A549 (cell line): ENCODE measurements around the gene GNAS. TPM values are rescaled to one million over a fixed set of nuclear protein-coding genes. Genes with fewer than 3 reads are reported as not detected.

ENCODE experiments used
- ATAC-seq, 2 experiments: fragments of 200-7000 bp in 1 of 2; fragments of >200 bp in 1 of 2; cut with Nextera tagmentation in 1 of 2; cut with Tn5 transposase in 1 of 2; 3 replicates each; pipeline versions ENCODE4 v1.8.0 to v1.9.1; 2018 to 2020; ENCODE audit warnings: mild to moderate bottlenecking in 1 of 2, moderate library complexity in 1 of 2
- CTCF ChIA-PET: fragments of 300-600 bp; sonication (Branson Sonifier 250); formaldehyde crosslinking; extraction: SDS; loops from one replicate; lab custom pipeline; 2021; ENCODE audit warnings: antibody characterized with exemption, inconsistent platforms; lab: Yijun Ruan, JAX
- POLR2A ChIA-PET: fragments of 350-600 bp; formaldehyde crosslinking; extraction: SDS; loops from one replicate; lab custom pipeline; 2021; ENCODE audit warnings: antibody characterized with exemption, inconsistent platforms; lab: Yijun Ruan, JAX
- DNase-seq, 2 experiments: peaks; one replicate each; pipeline versions ENCODE4 v3.0.0 to v3.0.0-alpha.2; 2011 to 2016; ENCODE audit warnings: low read depth in 1 of 2, low spot score in 1 of 2
- FAIRE-seq: peaks from 2 replicates; lab custom pipeline; 2011; peaks lifted over from hg19 to GRCh38; lab: Jason Lieb, UNC
- H3K27ac ChIP-seq, 2 experiments: fragments of >200 bp; sonication (Bioruptor Twin); formaldehyde crosslinking; 3 replicates each; pipeline ENCODE4 v1.5.1; 2016 to 2017
- H3K4me1 ChIP-seq: fragments of >200 bp; sonication (Bioruptor Twin); formaldehyde crosslinking; 3 replicates; pipeline ENCODE4 v1.6.1; 2016
- H3K4me2 ChIP-seq: fragments of >200 bp; sonication (Bioruptor Twin); formaldehyde crosslinking; 3 replicates; pipeline ENCODE4 v1.6.1; 2016
- H3K4me3 ChIP-seq: fragments of >200 bp; sonication (Bioruptor Twin); formaldehyde crosslinking; 3 replicates; pipeline ENCODE4 v1.5.1; 2016
- H3K9me3 ChIP-seq: fragments of >200 bp; sonication (Bioruptor Twin); formaldehyde crosslinking; 3 replicates; pipeline ENCODE4 v1.6.1; 2016
- CHD2 ChIP-seq: fragments of 150-350 bp; IDR thresholded peaks from 2 replicates; pipeline ENCODE4 v1.6.1; 2014; ENCODE audit warnings: low read length; ENCODE audit not compliant: partially characterized antibody
- EHMT2 ChIP-seq: fragments of 200-600 bp; sonication (generic); IDR thresholded peaks from 2 replicates; pipeline ENCODE4 v1.6.1; 2016; ENCODE audit warnings: antibody characterized with exemption, low read depth, mild to moderate bottlenecking, moderate library complexity
- FOSL2 ChIP-seq, 2 experiments: fragments of 450-650 bp in 1 of 2; fragments of >200 bp in 1 of 2; sonication (Bioruptor Twin) in 1 of 2; formaldehyde crosslinking; IDR thresholded peaks; 2 replicates each; pipeline versions ENCODE4 v1.5.0 to v1.6.1; 2016 to 2020; ENCODE audit warnings: mild to moderate bottlenecking in 1 of 2, moderate library complexity in 1 of 2
- GATA3 ChIP-seq: IDR thresholded peaks from 2 replicates; pipeline ENCODE4 v1.6.1; 2012; ENCODE audit warnings: borderline replicate concordance
- HDAC2 ChIP-seq: fragments of 200-600 bp; sonication (generic); IDR thresholded peaks from 2 replicates; pipeline ENCODE4 v1.6.1; 2016
- HEYL ChIP-seq: fragments of 250-450 bp; sonication (Bioruptor Pico); IDR thresholded peaks from 2 replicates; pipeline ENCODE4 v1.8.0; 2021; ENCODE audit warnings: mild to moderate bottlenecking, moderate library complexity
- HOXA7 ChIP-seq: fragments of 250-450 bp; sonication (Bioruptor Pico); IDR thresholded peaks from 2 replicates; pipeline ENCODE4 v1.5.0; 2020; ENCODE audit warnings: mild to moderate bottlenecking, moderate library complexity
- JUN ChIP-seq, 2 experiments: fragments of >200 bp; sonication (Bioruptor Twin); formaldehyde crosslinking; IDR thresholded peaks; 2 replicates in 1 of 2; 3 replicates in 1 of 2; pipeline ENCODE4 v1.6.1; 2016 to 2017
- NFE2L2 ChIP-seq: fragments of 150-350 bp; conservative IDR thresholded peaks from 2 replicates; pipeline ENCODE4 v1.6.1; 2014; ENCODE audit warnings: low read length
- NPAS2 ChIP-seq: fragments of 250-450 bp; sonication (Bioruptor Pico); IDR thresholded peaks from 2 replicates; pipeline ENCODE4 v1.8.0; 2022; ENCODE audit warnings: mild to moderate bottlenecking, moderate library complexity, borderline replicate concordance
- POLR2AphosphoS2 ChIP-seq: conservative IDR thresholded peaks from 2 replicates; pipeline ENCODE4 v1.6.1; 2012; ENCODE audit warnings: low read length, improper control_type of control experiment, inconsistent platforms
- RFX5 ChIP-seq: fragments of 450-650 bp; IDR thresholded peaks from 2 replicates; pipeline ENCODE4 v1.7.1; 2014; ENCODE audit warnings: antibody characterized with exemption, mild to moderate bottlenecking, moderate library complexity
- SREBF2 ChIP-seq: fragments of 450-650 bp; IDR thresholded peaks from 2 replicates; pipeline ENCODE4 v1.6.1; 2014; ENCODE audit warnings: mild to moderate bottlenecking, moderate library complexity
- ZSCAN20 ChIP-seq: fragments of 250-450 bp; sonication (Bioruptor Pico); IDR thresholded peaks from 2 replicates; pipeline ENCODE4 v1.8.0; 2022; ENCODE audit warnings: mild to moderate bottlenecking, moderate library complexity
- WGBS: methylation state at CpG from one replicate; pipeline ENCODE4 v1.1.6; 2017; ENCODE audit errors: missing lambda C conversion rate; 5-methylcytosine and 5-hydroxymethylcytosine counted together
- polyA plus RNA-seq, 4 experiments: library from polyadenylated mRNA; depleted of rRNA in 3 of 4; stranded (reverse); fragments of >200 nt; fragmentation: RNase III in 1 of 4; extraction: RNeasy Plus Mini Kit Qiagen cat#74134 plus additional on column Dnase treatment in 1 of 4; gene quantifications; 2 replicates in 3 of 4; 3 replicates in 1 of 4; pipeline ENCODE4 v1.2.3, GENCODE V29; 2011 to 2017
- TF ChIP-seq, protein P1 (sequence below): IDR thresholded peaks from 2 replicates; pipeline ENCODE4 v1.6.1; 2012
- TF ChIP-seq, protein P2 (sequence below): fragments of 150-350 bp; IDR thresholded peaks from 2 replicates; pipeline ENCODE4 v1.6.1; 2014; ENCODE audit warnings: low read depth, mild to moderate bottlenecking, low read length
- TF ChIP-seq, protein P3 (sequence below): fragments of 250-450 bp; sonication (Bioruptor Pico); IDR thresholded peaks from 2 replicates; pipeline ENCODE4 v1.5.0; 2021; ENCODE audit warnings: mild to moderate bottlenecking, moderate library complexity, borderline replicate concordance

GNAS gene
- polyA plus RNA-seq, 2 of the 4 experiments (the other 2 are of a cell fraction) = 534 to 600 TPM

DNA sequence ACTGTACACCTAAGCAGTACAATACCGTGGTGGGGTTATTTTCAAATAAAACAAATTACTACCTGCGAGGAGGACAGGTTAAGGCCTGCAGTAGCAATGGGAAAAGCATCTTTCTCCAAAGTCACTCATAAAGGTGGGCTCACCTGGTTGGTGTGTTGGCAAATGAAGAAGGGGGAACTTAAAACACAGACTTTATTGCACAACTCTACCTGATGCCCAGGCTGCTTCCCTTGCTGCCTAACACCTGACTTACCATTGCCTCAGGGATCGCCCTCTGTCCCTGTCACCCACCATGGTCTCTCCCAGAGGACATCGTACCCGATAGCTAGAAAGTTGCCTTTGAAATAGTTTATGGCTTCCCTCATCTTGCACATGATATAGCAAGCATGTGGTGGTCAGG is 53.6 kb downstream of the GNAS start:
- H3K4me2 ChIP-seq = no peak overlapping the region
- ATAC-seq = no peak

DNA sequence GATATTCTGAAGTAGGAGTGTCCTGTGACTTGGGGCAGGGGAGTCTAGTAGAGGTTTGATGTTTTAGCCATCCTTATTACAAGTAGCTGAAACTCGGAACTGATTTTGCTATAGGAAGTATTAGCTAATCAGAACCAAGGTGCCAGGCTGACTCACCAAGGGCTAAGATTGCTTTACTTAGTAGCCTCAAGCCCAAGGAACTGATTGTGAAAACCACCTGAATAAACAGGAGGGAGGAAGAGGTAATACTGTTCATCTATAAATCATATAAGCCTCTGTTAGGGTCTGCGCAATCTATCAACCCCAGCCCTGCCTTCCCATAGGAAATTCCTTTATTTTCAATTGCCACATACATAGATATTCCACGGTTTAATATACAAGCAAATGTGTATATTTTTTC is 54.4 kb downstream of the GNAS start:
- Histone ChIP-seq H3K9me3 (no peaks in the 10 kb centered on the region), H3K4me2 (no peak overlapping the region; the same call in 2 of the 3 replicates), H3K4me1 (peaks cover 9% of the 10 kb centered on the region; the same call in 2 of the 3 replicates), H3K4me3 (no peak overlapping the region), H3K27ac (no peak overlapping the region)
- TF ChIP-seq POLR2AphosphoS2 = no peak
- TF ChIP-seq FOSL2 (IDR thresholded peaks at IDR 0.05) = no peak
- peak; percentile 4; the same call in 1 of the 2 replicates for TF ChIP-seq FOSL2 (CRISPR knock-in tag; IDR thresholded peaks at IDR 0.05)
- ChIA-PET CTCF (no interaction called here), POLR2A (interaction anchor here (1.3 to 1.4 kb wide), 2 partner anchors 73 to 125 kb away, joined by 4 to 6 read pairs; partner anchors contain the start of gene ATP5F1E)
- WGBS = 82% methylated on average over 3 of the region's 3 CpGs
- FAIRE-seq (no peak), ATAC-seq (no peak; a peak in 1 of 6 replicates), DNase-seq (no peak)

More for the DNA sequence above, 53.6 kb downstream of the GNAS start:
- H3K9me3 ChIP-seq = no peaks in the 10 kb centered on the region
- no peak overlapping the region for H3K4me3 ChIP-seq
- POLR2A ChIA-PET = interaction anchor here (1.4 kb wide), 1 partner anchor 74 kb away, joined by 4 read pairs; no protein-coding TSS in a partner anchor
- DNase-seq (no peak), FAIRE-seq (no peak)
- H3K27ac ChIP-seq = no peak overlapping the region
- peaks cover 9% of the 10 kb centered on the region; the same call in 2 of the 3 replicates for H3K4me1 ChIP-seq
- no peak for TF ChIP-seq HEYL (CRISPR knock-in tag)
- TF ChIP-seq HDAC2 = no peak
- TF ChIP-seq, protein P1, sequence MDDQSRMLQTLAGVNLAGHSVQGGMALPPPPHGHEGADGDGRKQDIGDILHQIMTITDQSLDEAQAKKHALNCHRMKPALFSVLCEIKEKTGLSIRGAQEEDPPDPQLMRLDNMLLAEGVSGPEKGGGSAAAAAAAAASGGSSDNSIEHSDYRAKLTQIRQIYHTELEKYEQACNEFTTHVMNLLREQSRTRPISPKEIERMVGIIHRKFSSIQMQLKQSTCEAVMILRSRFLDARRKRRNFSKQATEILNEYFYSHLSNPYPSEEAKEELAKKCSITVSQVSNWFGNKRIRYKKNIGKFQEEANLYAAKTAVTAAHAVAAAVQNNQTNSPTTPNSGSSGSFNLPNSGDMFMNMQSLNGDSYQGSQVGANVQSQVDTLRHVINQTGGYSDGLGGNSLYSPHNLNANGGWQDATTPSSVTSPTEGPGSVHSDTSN = no peak
- no peak for TF ChIP-seq FOSL2 (IDR thresholded peaks at IDR 0.05)
- no peak for TF ChIP-seq FOSL2 (CRISPR knock-in tag; IDR thresholded peaks at IDR 0.05)
- TF ChIP-seq, protein P2, sequence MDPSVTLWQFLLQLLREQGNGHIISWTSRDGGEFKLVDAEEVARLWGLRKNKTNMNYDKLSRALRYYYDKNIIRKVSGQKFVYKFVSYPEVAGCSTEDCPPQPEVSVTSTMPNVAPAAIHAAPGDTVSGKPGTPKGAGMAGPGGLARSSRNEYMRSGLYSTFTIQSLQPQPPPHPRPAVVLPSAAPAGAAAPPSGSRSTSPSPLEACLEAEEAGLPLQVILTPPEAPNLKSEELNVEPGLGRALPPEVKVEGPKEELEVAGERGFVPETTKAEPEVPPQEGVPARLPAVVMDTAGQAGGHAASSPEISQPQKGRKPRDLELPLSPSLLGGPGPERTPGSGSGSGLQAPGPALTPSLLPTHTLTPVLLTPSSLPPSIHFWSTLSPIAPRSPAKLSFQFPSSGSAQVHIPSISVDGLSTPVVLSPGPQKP = no peak
- TF ChIP-seq RFX5 = no peak
- TF ChIP-seq EHMT2 = no peak
- TF ChIP-seq GATA3 = no peak
- TF ChIP-seq ZSCAN20 (CRISPR knock-in tag) = no peak
- no peak for TF ChIP-seq NPAS2 (CRISPR knock-in tag)
- no peak for TF ChIP-seq SREBF2
- TF ChIP-seq, protein P3, sequence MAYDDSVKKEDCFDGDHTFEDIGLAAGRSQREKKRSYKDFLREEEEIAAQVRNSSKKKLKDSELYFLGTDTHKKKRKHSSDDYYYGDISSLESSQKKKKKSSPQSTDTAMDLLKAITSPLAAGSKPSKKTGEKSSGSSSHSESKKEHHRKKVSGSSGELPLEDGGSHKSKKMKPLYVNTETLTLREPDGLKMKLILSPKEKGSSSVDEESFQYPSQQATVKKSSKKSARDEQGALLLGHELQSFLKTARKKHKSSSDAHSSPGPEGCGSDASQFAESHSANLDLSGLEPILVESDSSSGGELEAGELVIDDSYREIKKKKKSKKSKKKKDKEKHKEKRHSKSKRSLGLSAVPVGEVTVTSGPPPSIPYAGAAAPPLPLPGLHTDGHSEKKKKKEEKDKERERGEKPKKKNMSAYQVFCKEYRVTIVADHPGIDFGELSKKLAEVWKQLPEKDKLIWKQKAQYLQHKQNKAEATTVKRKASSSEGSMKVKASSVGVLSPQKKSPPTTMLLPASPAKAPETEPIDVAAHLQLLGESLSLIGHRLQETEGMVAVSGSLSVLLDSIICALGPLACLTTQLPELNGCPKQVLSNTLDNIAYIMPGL = no peak
- no peak for TF ChIP-seq JUN (IDR thresholded peaks at IDR 0.05)
- no peak for TF ChIP-seq HOXA7
- TF ChIP-seq NFE2L2 = no peak
- TF ChIP-seq POLR2AphosphoS2 = no peak
- CTCF ChIA-PET = no interaction called here
- 95% methylated on average over 5 of the region's 5 CpGs for WGBS

DNA sequence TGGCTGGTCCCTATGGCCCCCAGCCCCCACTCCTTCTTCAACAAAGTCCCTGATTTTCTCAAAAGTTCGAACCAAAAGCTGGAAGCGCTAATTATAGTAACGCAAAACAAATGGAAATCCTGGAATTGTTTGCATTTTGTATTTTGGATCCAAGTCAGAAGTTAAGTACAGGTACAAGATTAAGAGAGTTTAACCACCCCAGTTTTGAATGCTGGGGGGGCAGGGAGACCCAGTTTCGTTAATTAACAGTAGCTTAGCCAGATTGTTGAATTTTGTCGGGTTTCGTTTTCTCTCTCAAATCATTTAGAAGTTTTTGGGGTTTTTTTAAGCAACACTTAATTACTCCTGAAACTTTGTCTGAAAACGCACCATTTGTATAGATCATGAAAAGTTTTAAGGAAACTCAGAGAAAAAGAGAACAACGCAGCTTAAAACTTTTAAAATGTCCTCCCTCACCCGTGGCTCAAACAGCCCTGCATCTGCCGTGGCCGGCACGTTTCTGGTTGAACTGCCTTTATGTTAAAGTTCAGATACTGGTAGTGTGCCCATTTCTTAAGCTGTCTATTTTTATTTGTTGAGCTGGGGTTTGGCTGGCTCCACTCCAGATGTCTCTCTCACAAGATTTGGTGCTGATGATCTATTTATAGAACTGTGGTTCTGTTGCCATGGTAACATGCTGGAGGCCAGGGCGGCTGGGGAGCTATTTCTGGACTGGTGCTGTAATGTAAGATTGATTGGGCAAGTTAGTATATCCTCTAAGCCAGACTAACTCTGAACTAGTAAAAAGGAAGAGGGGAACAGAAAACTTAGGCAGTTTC is 55.0 kb downstream of the GNAS start:
- CTCF ChIA-PET = no interaction called here
- 86% methylated on average over 13 of the region's 13 CpGs for WGBS
- no peak overlapping the region for H3K27ac ChIP-seq
- DNase-seq = peak in 1 of 2 experiments; percentile 72
- no peak for TF ChIP-seq CHD2
- TF ChIP-seq RFX5 = 0 out of 2 replicates have a peak, but pooled peaks have one; percentile 39
- TF ChIP-seq, all 56 proteins: peak for 1
- Histone ChIP-seq H3K4me2 (peak overlapping the region; percentile 0; the same call in 1 of the 3 replicates), H3K4me1 (peaks cover 9% of the 10 kb centered on the region; the same call in 2 of the 3 replicates), H3K4me3 (no peak overlapping the region), H3K9me3 (no peaks in the 10 kb centered on the region)
- POLR2A ChIA-PET = interaction anchor here (1.3 to 1.4 kb wide), 2 partner anchors 73 to 124 kb away, joined by 4 to 6 read pairs; partner anchors contain the start of gene ATP5F1E
- FAIRE-seq = no peak
- ATAC-seq = peak; percentile 45 to 71; a peak in 3 of 6 replicates
